Measurements from ENCODE around the gene C2orf72. TPM values are rescaled to one million over a fixed set of nuclear protein-coding genes. Genes with fewer than 3 reads are reported as not detected.

Gene C2orf72
- total and polyA plus RNA-seq, 2 of the 4 experiments (the other 2 are of a cell fraction) = 0.09 to 0.18 TPM

GRCh38 chr2:231033147-231034132, 3.9 kb upstream of the C2orf72 start:
- peaks cover 2% of the 10 kb centered on the region; the same call in 1 of the 2 replicates for H3K9me3 ChIP-seq (ENCODE audit: control insufficient read depth, insufficient read depth, low read length)
- H3K79me1 ChIP-seq (ENCODE audit: low read depth in 1 of 2, low read length in 2 of 2) = no peaks in the 10 kb centered on the region
- intact Hi-C loops (cut with micrococcal nuclease) (no loop called here), dilution Hi-C loops (cut with HindIII; ENCODE audit: low sequenced_read_pairs, unreplicated experiment) (no loop called here), in situ Hi-C loops (cut with MboI; ENCODE audit: low sequenced_read_pairs) (no loop called here)
- H2BK15ac ChIP-seq (ENCODE audit: low read depth, low read length) = no peak overlapping the region
- H3K9ac ChIP-seq (ENCODE audit: low read depth, low read length) = no peak overlapping the region
- no peaks in the 10 kb centered on the region for H3K36me3 ChIP-seq (ENCODE audit: control insufficient read depth, insufficient read depth, low read length)
- no peak overlapping the region for H3K4me2 ChIP-seq (ENCODE audit: low read depth, low read length)
- no peak overlapping the region for H3K18ac ChIP-seq (ENCODE audit: low read depth, low read length)
- H4K5ac ChIP-seq (ENCODE audit: low read depth, low read length) = no peak overlapping the region
- no peak overlapping the region for H2BK120ac ChIP-seq (ENCODE audit: low read depth, low read length)
- H2AFZ ChIP-seq (replicated peaks; ENCODE audit: low read length, poor library complexity) = no peak overlapping the region
- no peak overlapping the region for H3K23ac ChIP-seq (ENCODE audit: low read depth, low read length)
- 0 out of 2 replicates have a peak, but pooled peaks cover 2% of the 10 kb centered on the region for H3K9me1 ChIP-seq (ENCODE audit: insufficient read depth, low read length)
- ATAC-seq (ENCODE audit: low read depth) (no peak), DNase-seq (no peak)
- no peaks in the 10 kb centered on the region for H3K4me1 ChIP-seq (ENCODE audit: control insufficient read depth, insufficient read depth, low read length)
- H3K27me3 ChIP-seq (ENCODE audit: control insufficient read depth, insufficient read depth, low read length) = peaks cover 58% of the 10 kb centered on the region
- H2BK20ac ChIP-seq (ENCODE audit: low read depth, low read length) = no peak overlapping the region
- H3K27ac ChIP-seq (ENCODE audit: insufficient read depth, low read length) = no peak overlapping the region
- H2AK9ac ChIP-seq (replicated peaks; ENCODE audit: low read depth, low read length, poor library complexity) = no peak overlapping the region
- WGBS, 2 experiments (ENCODE audit: extremely low coverage in 2 of 2, insufficient read length in 1 of 2) = 0% methylated on average over 2 of the region's 11 CpGs; no CpG with 5 or more reads in 1 of the 2 experiments
- no peak overlapping the region for H3K14ac ChIP-seq (replicated peaks; ENCODE audit: low read depth, low read length)
- H4K8ac ChIP-seq (ENCODE audit: low read depth in 2 of 2, low read length in 2 of 2) = no peak overlapping the region
- POLR2A ChIA-PET (ENCODE audit: unreplicated experiment) = no interaction called here
- CTCF ChIA-PET = no interaction called here
- H3K4ac ChIP-seq (ENCODE audit: low read depth, low read length) = no peak overlapping the region
- H3K56ac ChIP-seq (ENCODE audit: extremely low read depth, insufficient read depth, low read length) = no peak overlapping the region
- no peaks in the 10 kb centered on the region for H4K20me1 ChIP-seq (ENCODE audit: insufficient read depth, low read length)
- no peak overlapping the region for H2AK5ac ChIP-seq (ENCODE audit: low read depth, low read length)
- BruUV-seq (replicated peaks) = no TSS peak
- no peak overlapping the region for H3K4me3 ChIP-seq (ENCODE audit: insufficient read depth, low read depth, low read length)
- H2BK5ac ChIP-seq (ENCODE audit: low read depth, low read length, poor library complexity, severe bottlenecking) = no peak overlapping the region
- no peak overlapping the region for H4K91ac ChIP-seq (ENCODE audit: insufficient read depth, low read depth, low read length)
- no peak for TF ChIP-seq RAD21 (IDR thresholded peaks at IDR 0.05; ENCODE audit: low read length)
- no peak for TF ChIP-seq NFE2L2 (IDR thresholded peaks at IDR 0.05; ENCODE audit: low read depth, low read length)
- no peak for TF ChIP-seq CEBPB (IDR thresholded peaks at IDR 0.05; ENCODE audit: low read depth, low read length)
- TF ChIP-seq CTCF (conservative IDR thresholded peaks at IDR 0.05; ENCODE audit: low read depth, low read length) = no peak
- TF ChIP-seq MAZ (IDR thresholded peaks at IDR 0.05; ENCODE audit: borderline replicate concordance, low read depth, low read length) = no peak
- TF ChIP-seq SMC3 (IDR thresholded peaks at IDR 0.05; ENCODE audit: low read depth, low read length) = no peak
- no peak for TF ChIP-seq RCOR1 (IDR thresholded peaks at IDR 0.05; ENCODE audit: insufficient replicate concordance, low read length)
- no peak for TF ChIP-seq BHLHE40 (IDR thresholded peaks at IDR 0.05; ENCODE audit: low read depth, low read length)
- TF ChIP-seq POLR2A (IDR thresholded peaks at IDR 0.05; ENCODE audit: low read depth, low read length) = no peak
- no peak for TF ChIP-seq MAFK (IDR thresholded peaks at IDR 0.05; ENCODE audit: low read depth, low read length)
- no peak for TF ChIP-seq CHD1 (IDR thresholded peaks at IDR 0.05; ENCODE audit: low read depth, low read length)
- TF ChIP-seq FOS (IDR thresholded peaks at IDR 0.05; ENCODE audit: low read depth, low read length) = no peak
- TF ChIP-seq RFX5 (IDR thresholded peaks at IDR 0.05; ENCODE audit: low read depth, low read length) = no peak
- no peak for TF ChIP-seq ELK1 (IDR thresholded peaks at IDR 0.05; ENCODE audit: borderline replicate concordance, low read depth, low read length)
- TF ChIP-seq MXI1 (IDR thresholded peaks at IDR 0.05; ENCODE audit: borderline replicate concordance, low read depth, low read length) = no peak

Data from IMR-90 (cell line).